ENCODE results near the gene SLC35G4. TPM values are rescaled to one million over a fixed set of nuclear protein-coding genes. Genes with fewer than 3 reads are reported as not detected.

The SLC35G4 gene
- total RNA-seq, 4 donors from 2014 or later = not detected

GRCh38 chr18:11585596-11585995, 23.8 kb upstream of the SLC35G4 start:
- no peak overlapping the region for H3K27ac ChIP-seq
- no peak for TF ChIP-seq CTCF (IDR thresholded peaks at IDR 0.05 in 4 of 5, conservative IDR thresholded peaks at IDR 0.05 in 1 of 5)
- no peak for TF ChIP-seq POLR2A (IDR thresholded peaks at IDR 0.05)
- no peaks in the 10 kb centered on the region for H3K4me1 ChIP-seq
- H3K9me3 ChIP-seq = no peaks in the 10 kb centered on the region
- DNase-seq (no peak), ATAC-seq (no peak)
- H3K27me3 ChIP-seq = peaks cover 0 to 2% (median 0%) of the 10 kb centered on the region in 3 donors
- no peaks in the 10 kb centered on the region for H3K36me3 ChIP-seq
- no peak overlapping the region for H3K4me3 ChIP-seq
- intact Hi-C loops (cut with DNase I; ENCODE audit: low total_unique reads) (no loop called here), in situ Hi-C loops (cut with MboI; ENCODE audit: low sequenced_read_pairs in 4 of 4) (no loop called here)

DNA sequence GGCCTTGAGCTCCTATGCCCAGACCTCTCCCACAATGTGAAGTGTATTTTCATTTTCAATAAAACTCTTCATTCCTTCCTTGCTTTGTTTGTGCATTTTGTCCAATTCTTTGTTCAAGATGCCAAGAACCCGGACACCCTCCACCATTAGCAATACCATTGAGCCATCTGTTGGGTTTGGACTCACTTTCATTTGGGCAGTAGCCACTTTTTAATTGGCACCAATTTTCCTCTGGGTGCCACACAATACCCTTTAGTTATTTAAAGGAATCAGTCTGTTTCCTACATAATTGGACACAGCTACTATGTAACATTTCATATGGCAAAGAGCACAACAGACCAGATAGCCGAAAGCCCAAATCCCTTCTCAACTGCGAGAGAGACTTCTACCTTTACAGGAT, 22.5 kb upstream of the SLC35G4 start:
- no peak for ATAC-seq
- Histone ChIP-seq H3K4me3 (no peak overlapping the region), H3K36me3 (no peaks in the 10 kb centered on the region), H3K27me3 (peaks cover 0 to 2% (median 0%) of the 10 kb centered on the region in 3 donors), H3K9me3 (no peaks in the 10 kb centered on the region), H3K4me1 (no peaks in the 10 kb centered on the region), H3K27ac (no peak overlapping the region)
- intact Hi-C loops (cut with DNase I; ENCODE audit: low total_unique reads) (no loop called here), in situ Hi-C loops (cut with MboI; ENCODE audit: low sequenced_read_pairs in 4 of 4) (no loop called here)
- DNase-seq = no peak
- TF ChIP-seq CTCF (IDR thresholded peaks at IDR 0.05 in 4 of 5, conservative IDR thresholded peaks at IDR 0.05 in 1 of 5) (no peak), POLR2A (IDR thresholded peaks at IDR 0.05) (no peak)

- TF ChIP-seq POLR2A (IDR thresholded peaks at IDR 0.05) (no peak), CTCF (IDR thresholded peaks at IDR 0.05 in 4 of 5, conservative IDR thresholded peaks at IDR 0.05 in 1 of 5) (no peak)
- in situ Hi-C loops (cut with MboI; ENCODE audit: low sequenced_read_pairs in 4 of 4) (no loop called here), intact Hi-C loops (cut with DNase I; ENCODE audit: low total_unique reads) (no loop called here)
- H3K4me1 ChIP-seq = no peaks in the 10 kb centered on the region
- H3K36me3 ChIP-seq = no peaks in the 10 kb centered on the region
- H3K27ac ChIP-seq = no peak overlapping the region
- peaks cover 0 to 2% (median 0%) of the 10 kb centered on the region in 3 donors for H3K27me3 ChIP-seq
- H3K9me3 ChIP-seq = no peaks in the 10 kb centered on the region
- H3K4me3 ChIP-seq = no peak overlapping the region
- DNase-seq (no peak), ATAC-seq (no peak)
Measured at GRCh38 chr18:11587432-11587831, 22.0 kb upstream of the SLC35G4 start.

GRCh38 chr18:11587846-11588245, 21.6 kb upstream of the SLC35G4 start:
- Histone ChIP-seq H3K27ac (no peak overlapping the region), H3K27me3 (peaks cover 0 to 2% (median 0%) of the 10 kb centered on the region in 3 donors), H3K4me1 (no peaks in the 10 kb centered on the region), H3K36me3 (no peaks in the 10 kb centered on the region), H3K4me3 (no peak overlapping the region), H3K9me3 (no peaks in the 10 kb centered on the region)
- no peak for DNase-seq
- intact Hi-C loops (cut with DNase I; ENCODE audit: low total_unique reads) (no loop called here), in situ Hi-C loops (cut with MboI; ENCODE audit: low sequenced_read_pairs in 4 of 4) (no loop called here)
- TF ChIP-seq POLR2A (IDR thresholded peaks at IDR 0.05) = no peak
- TF ChIP-seq CTCF (IDR thresholded peaks at IDR 0.05 in 4 of 5, conservative IDR thresholded peaks at IDR 0.05 in 1 of 5) = no peak
- ATAC-seq = no peak

GRCh38 chr18:11591957-11592356, 17.4 kb upstream of the SLC35G4 start:
- H3K36me3 ChIP-seq = no peaks in the 10 kb centered on the region
- no peak for ATAC-seq
- no peaks in the 10 kb centered on the region for H3K9me3 ChIP-seq
- intact Hi-C loops (cut with DNase I; ENCODE audit: low total_unique reads) (no loop called here), in situ Hi-C loops (cut with MboI; ENCODE audit: low sequenced_read_pairs in 4 of 4) (no loop called here)
- no peak for TF ChIP-seq CTCF (IDR thresholded peaks at IDR 0.05 in 4 of 5, conservative IDR thresholded peaks at IDR 0.05 in 1 of 5)
- no peak for TF ChIP-seq POLR2A (IDR thresholded peaks at IDR 0.05)
- no peaks in the 10 kb centered on the region for H3K4me1 ChIP-seq
- no peak overlapping the region for H3K4me3 ChIP-seq
- no peak overlapping the region for H3K27ac ChIP-seq
- DNase-seq = no peak
- peaks cover 0 to 3% (median 2%) of the 10 kb centered on the region in 3 donors for H3K27me3 ChIP-seq
